Caco-2 (cell line): ENCODE results near the gene RUNDC3A. TPM values are rescaled to one million over a fixed set of nuclear protein-coding genes. Genes with fewer than 3 reads are reported as not detected.
A peak's percentile ranks its signal among the peaks of the same experiment; 100 is the strongest.

ENCODE experiments used
- BruUV-seq: library from RNA; stranded (reverse); fragments of 400-500 nt; replicated peaks from 2 replicates; lab custom pipeline; 2021; lab: Mats Ljungman, UMichigan
- CTCF ChIA-PET: fragments of 300-600 bp; sonication (Branson Sonifier 250); formaldehyde crosslinking; loops from one replicate; lab custom pipeline; 2022; ENCODE audit warnings: antibody characterized with exemption; lab: Charles Lee
- POLR2A ChIA-PET: fragments of 300-600 bp; sonication (Branson Sonifier 250); formaldehyde crosslinking; loops from one replicate; lab custom pipeline; 2022; ENCODE audit warnings: antibody characterized with exemption; lab: Charles Lee
- DNase-seq, 2 experiments: peaks; one replicate each; pipeline versions ENCODE4 v3.0.0 to v3.0.0-alpha.2; 2020 to 2022
- H3K27me3 ChIP-seq: replicated peaks from 2 replicates; pipeline ENCODE4 v1.6.0; 2011; ENCODE audit warnings: low read length; ENCODE audit not compliant: control insufficient read depth, insufficient read depth
- H3K36me3 ChIP-seq: 2 replicates; pipeline ENCODE4 v1.5.1; 2011; ENCODE audit warnings: low read length; ENCODE audit not compliant: control insufficient read depth, insufficient read depth
- H3K4me1 ChIP-seq: fragments of 250-450 bp; sonication (Bioruptor Pico); 2 replicates; pipeline ENCODE4 v1.5.1; 2020; ENCODE audit warnings: mild to moderate bottlenecking
- H3K4me3 ChIP-seq: 2 replicates; pipeline ENCODE4 v1.5.1; 2011; ENCODE audit warnings: low read depth, mild to moderate bottlenecking, control low read depth, low read length
- H3K9me3 ChIP-seq: fragments of 250-450 bp; sonication (Bioruptor Pico); 2 replicates; pipeline ENCODE4 v1.5.1; 2020; ENCODE audit warnings: mild to moderate bottlenecking, moderate library complexity
- H3K27ac Mint-ChIP-seq: one replicate; pipeline ENCODE4 v1.8.0; 2022; ENCODE audit warnings: mixed read lengths; ENCODE audit not compliant: unreplicated experiment
- H3K27me3 Mint-ChIP-seq: one replicate; pipeline ENCODE4 v1.8.0; 2022; ENCODE audit warnings: mixed read lengths; ENCODE audit not compliant: insufficient read depth, unreplicated experiment
- H3K36me3 Mint-ChIP-seq: one replicate; pipeline ENCODE4 v1.8.0; 2022; ENCODE audit warnings: mild to moderate bottlenecking, mixed read lengths; ENCODE audit not compliant: insufficient read depth, unreplicated experiment
- H3K4me1 Mint-ChIP-seq: one replicate; pipeline ENCODE4 v1.8.0; 2022; ENCODE audit warnings: low read depth, mixed read lengths; ENCODE audit not compliant: unreplicated experiment
- H3K4me3 Mint-ChIP-seq: one replicate; pipeline ENCODE4 v1.8.0; 2022; ENCODE audit warnings: mild to moderate bottlenecking, moderate library complexity, mixed read lengths; ENCODE audit not compliant: unreplicated experiment
- H3K9me3 Mint-ChIP-seq: one replicate; pipeline ENCODE4 v1.8.0; 2022; ENCODE audit warnings: mixed read lengths; ENCODE audit not compliant: unreplicated experiment
- CTCF ChIP-seq, 2 experiments: fragments of 200-600 bp in 1 of 2; IDR thresholded peaks; 1 replicate in 1 of 2; 2 replicates in 1 of 2; pipeline versions ENCODE4 v1.5.1 to v1.8.0; 2011 to 2022; ENCODE audit warnings: antibody characterized with exemption in 1 of 2, control low read depth in 1 of 2, inconsistent platforms in 1 of 2, low read depth in 1 of 2, low read length in 1 of 2, mild to moderate bottlenecking in 1 of 2, moderate library complexity in 1 of 2; ENCODE audit not compliant: insufficient read depth in 1 of 2, severe bottlenecking in 1 of 2, unreplicated experiment in 1 of 2
- intact Hi-C: fragments of 100-400 bp; cut with micrococcal nuclease; formaldehyde crosslinking; loops from one replicate; pipeline ENCODE4 v1.10.0; 2022; ENCODE audit not compliant: unreplicated experiment
- total RNA-seq: library from RNA; stranded (reverse); gene quantifications from 2 replicates; pipeline ENCODE4 v1.2.3, GENCODE V29; 2022

Gene RUNDC3A
- total RNA-seq, 1 experiment from 2014 or later = 0.34 TPM

DNA sequence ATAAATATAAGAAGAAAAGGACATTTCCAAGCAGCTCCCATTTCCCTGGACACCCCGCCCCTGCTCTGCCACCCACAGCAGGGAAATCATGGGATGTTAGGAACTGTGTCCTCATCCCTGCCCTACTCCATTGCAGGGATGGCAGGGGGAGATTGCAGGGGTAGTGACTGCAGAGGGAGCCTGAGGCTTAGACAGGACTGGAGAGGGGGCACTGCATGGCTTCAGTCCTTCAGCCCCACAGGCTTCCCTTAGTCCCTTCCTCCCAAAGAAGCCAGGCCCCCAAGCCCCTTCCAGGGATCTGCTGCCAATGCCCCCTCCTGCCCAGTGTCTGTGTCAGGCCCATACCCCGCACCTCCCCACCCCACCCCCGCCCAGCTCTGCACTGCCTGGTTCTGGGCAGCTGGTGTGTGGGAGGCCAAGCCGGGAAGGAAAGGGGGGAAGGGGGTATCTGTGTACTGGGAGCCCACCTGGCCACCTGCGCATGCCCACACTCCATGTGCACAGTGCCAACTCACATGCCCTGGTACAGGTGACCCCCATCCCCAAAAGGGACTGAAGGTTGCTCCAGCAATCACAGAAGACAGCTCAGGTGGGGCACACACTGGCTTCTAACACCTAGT, 3.3 kb downstream of the RUNDC3A start:
- no peaks in the 10 kb centered on the region; the same call in 1 of the 2 replicates for H3K27me3 ChIP-seq
- Mint-ChIP-seq H3K4me3 (no peak overlapping the region), H3K36me3 (peaks cover 18% of the 10 kb centered on the region), H3K27me3 (peaks cover 17% of the 10 kb centered on the region), H3K9me3 (no peaks in the 10 kb centered on the region), H3K4me1 (peaks cover 21% of the 10 kb centered on the region), H3K27ac (no peak overlapping the region)
- intact Hi-C loops = no loop called here
- POLR2A ChIA-PET = no interaction called here
- BruUV-seq = no TSS peak
- no peaks in the 10 kb centered on the region for H3K36me3 ChIP-seq
- H3K4me3 ChIP-seq = no peak overlapping the region
- peaks cover 13% of the 10 kb centered on the region for H3K4me1 ChIP-seq
- H3K9me3 ChIP-seq = no peaks in the 10 kb centered on the region
- no peak for DNase-seq
- CTCF ChIA-PET = no interaction called here
- TF ChIP-seq CTCF (IDR thresholded peaks at IDR 0.05; ENCODE audit: insufficient read depth in 1 of 2, low read depth in 1 of 2, low read length in 1 of 2, severe bottlenecking in 1 of 2, unreplicated experiment in 1 of 2) = no peak

- BruUV-seq = no TSS peak
- no peak overlapping the region for H3K4me3 Mint-ChIP-seq
- H3K9me3 Mint-ChIP-seq = no peaks in the 10 kb centered on the region
- Histone ChIP-seq H3K4me3 (no peak overlapping the region), H3K4me1 (peaks cover 13% of the 10 kb centered on the region), H3K36me3 (no peaks in the 10 kb centered on the region), H3K27me3 (no peaks in the 10 kb centered on the region; the same call in 1 of the 2 replicates), H3K9me3 (no peaks in the 10 kb centered on the region)
- CTCF ChIA-PET = no interaction called here
- DNase-seq = no peak
- H3K27ac Mint-ChIP-seq = no peak overlapping the region
- TF ChIP-seq CTCF (IDR thresholded peaks at IDR 0.05; ENCODE audit: insufficient read depth in 1 of 2, low read depth in 1 of 2, low read length in 1 of 2, severe bottlenecking in 1 of 2, unreplicated experiment in 1 of 2) = no peak
- intact Hi-C loops = no loop called here
- peaks cover 23% of the 10 kb centered on the region for H3K36me3 Mint-ChIP-seq
- POLR2A ChIA-PET = no interaction called here
- H3K27me3 Mint-ChIP-seq = peaks cover 19% of the 10 kb centered on the region
- H3K4me1 Mint-ChIP-seq = peaks cover 17% of the 10 kb centered on the region
These were observed 4.1 kb downstream of the RUNDC3A start for GRCh38 chr17:44312396-44313104.

DNA sequence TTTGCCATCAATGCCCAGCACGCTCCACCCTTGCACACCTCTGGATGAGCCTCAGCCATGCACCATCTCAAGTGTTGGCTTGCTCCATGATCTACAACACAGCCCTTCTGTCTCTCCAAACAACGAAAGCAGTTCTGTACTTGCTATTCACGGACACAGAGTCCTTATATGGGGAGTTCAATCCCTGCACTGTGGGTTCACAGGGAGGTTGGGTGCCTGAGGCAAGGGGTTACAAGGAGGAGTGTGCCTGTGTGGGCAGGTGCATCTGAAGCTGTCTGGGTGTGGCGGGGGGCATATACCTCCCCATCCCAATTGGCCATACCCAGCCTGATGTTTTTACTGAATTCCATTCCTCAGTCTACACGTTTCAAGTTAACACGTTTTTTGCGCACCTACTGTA, 5.6 kb downstream of the RUNDC3A start:
- no TSS peak for BruUV-seq

More for the DNA sequence above, 5.6 kb downstream of the RUNDC3A start:
- Mint-ChIP-seq H3K27me3 (peaks cover 19% of the 10 kb centered on the region), H3K9me3 (no peaks in the 10 kb centered on the region), H3K4me1 (peaks cover 18% of the 10 kb centered on the region), H3K4me3 (peak overlapping the region; percentile 85), H3K36me3 (peaks cover 34% of the 10 kb centered on the region), H3K27ac (no peak overlapping the region)
- Histone ChIP-seq H3K4me1 (peaks cover 13% of the 10 kb centered on the region), H3K36me3 (no peaks in the 10 kb centered on the region), H3K9me3 (no peaks in the 10 kb centered on the region), H3K4me3 (no peak overlapping the region), H3K27me3 (no peaks in the 10 kb centered on the region; the same call in 1 of the 2 replicates)
- DNase-seq = no peak
- CTCF ChIA-PET = no interaction called here
- intact Hi-C loops = no loop called here
- no peak for TF ChIP-seq CTCF (IDR thresholded peaks at IDR 0.05; ENCODE audit: insufficient read depth in 1 of 2, low read depth in 1 of 2, low read length in 1 of 2, severe bottlenecking in 1 of 2, unreplicated experiment in 1 of 2)
- POLR2A ChIA-PET = no interaction called here
